Hindlimb muscle (tissue), 1 donor: ENCODE measurements around the gene PTPRE. TPM values are rescaled to one million over a fixed set of nuclear protein-coding genes. Genes with fewer than 3 reads are reported as not detected.
A peak's percentile ranks its signal among the peaks of the same experiment; 100 is the strongest.

Experiments
- DNase-seq: peaks from one replicate; pipeline ENCODE4 v3.0.0-alpha.2; 2013
- polyA plus RNA-seq: library from polyadenylated mRNA; unstranded; fragments of 120-200 nt; gene quantifications from one replicate; pipeline ENCODE4 v1.2.1, GENCODE V29; 2013; ENCODE audit not compliant: insufficient read length

Gene PTPRE
- polyA plus RNA-seq, 1 donor: 5.5 TPM

- DNase-seq: no peak
Measured at GRCh38 chr10:128062331-128062880, 155.5 kb downstream of the PTPRE start.

- no peak for DNase-seq
Measured at GRCh38 chr10:128062881-128063563, 156.1 kb downstream of the PTPRE start.

GRCh38 chr10:128063736-128064107 is 156.8 kb downstream of the PTPRE start:
- no peak for DNase-seq

- no peak for DNase-seq
Measured at GRCh38 chr10:128064108-128064969, 157.4 kb downstream of the PTPRE start.

GRCh38 chr10:128064970-128065580 is 158.2 kb downstream of the PTPRE start:
- DNase-seq: no peak

- no peak for DNase-seq
Measured at GRCh38 chr10:128065881-128066534, 159.1 kb downstream of the PTPRE start.

- DNase-seq: no peak
Measured at GRCh38 chr10:128066870-128067382, 160.0 kb downstream of the PTPRE start.

- DNase-seq: no peak
Measured at GRCh38 chr10:128067691-128068397, 160.9 kb downstream of the PTPRE start.

GRCh38 chr10:128068398-128069285 is 161.7 kb downstream of the PTPRE start:
- no peak for DNase-seq

- DNase-seq: peak; percentile 81
Measured at GRCh38 chr10:128069351-128070051, 162.6 kb downstream of the PTPRE start.

- no peak for DNase-seq
Measured at GRCh38 chr10:128070161-128070560, 163.3 kb downstream of the PTPRE start.

- no peak for DNase-seq
Measured at GRCh38 chr10:128070721-128071416, 164.0 kb downstream of the PTPRE start.

- DNase-seq: no peak
Measured at GRCh38 chr10:128071417-128071782, 164.5 kb downstream of the PTPRE start.

- no peak for DNase-seq
Measured at GRCh38 chr10:128072046-128072445, 165.1 kb downstream of the PTPRE start.

- DNase-seq: no peak
Measured at GRCh38 chr10:128072941-128073645, 166.2 kb downstream of the PTPRE start.

- DNase-seq: no peak
Measured at GRCh38 chr10:128073890-128074289, 167.0 kb downstream of the PTPRE start.

GRCh38 chr10:128074589-128074988 is 167.7 kb downstream of the PTPRE start:
- no peak for DNase-seq

GRCh38 chr10:128077155-128077875 is 170.4 kb downstream of the PTPRE start:
- DNase-seq: no peak
